Naive B cell (primary cell): ENCODE results near the gene BDH1. TPM values are rescaled to one million over a fixed set of nuclear protein-coding genes. Genes with fewer than 3 reads are reported as not detected.
A peak's percentile ranks its signal among the peaks of the same experiment; 100 is the strongest.

Experiments used
- ATAC-seq, 2 donors: fragments of 150-1000 bp; cut with Tn5 transposase; 2 replicates each; pipeline ENCODE4 v1.10.0; 2021; ENCODE audit warnings: low read depth in 2 of 2, mild to moderate bottlenecking in 2 of 2, moderate library complexity in 2 of 2
- DNase-seq: peaks from one replicate; pipeline ENCODE4 v3.0.0; 2022
- H3K27ac Mint-ChIP-seq, 6 donors: one replicate each; pipeline ENCODE4 v1.8.0; 2020 to 2022; ENCODE audit warnings: mild to moderate bottlenecking in 6 of 6, mixed read lengths in 6 of 6, moderate library complexity in 5 of 6, inconsistent platforms in 2 of 6
- H3K27me3 Mint-ChIP-seq, 3 donors: one replicate each; pipeline ENCODE4 v1.8.0; 2021 to 2022; ENCODE audit warnings: mixed read lengths in 3 of 3, mild to moderate bottlenecking in 1 of 3
- H3K36me3 Mint-ChIP-seq, 2 donors: one replicate each; pipeline ENCODE4 v1.8.0; 2020 to 2022; ENCODE audit warnings: mixed read lengths in 2 of 2, inconsistent platforms in 1 of 2, mild to moderate bottlenecking in 1 of 2
- H3K4me1 Mint-ChIP-seq, 3 donors: one replicate each; pipeline ENCODE4 v1.8.0; 2020 to 2022; ENCODE audit warnings: mixed read lengths in 3 of 3, inconsistent platforms in 1 of 3, mild to moderate bottlenecking in 1 of 3, moderate library complexity in 1 of 3
- H3K4me3 Mint-ChIP-seq, 8 donors: one replicate each; pipeline ENCODE4 v1.8.0; 2020 to 2022; ENCODE audit warnings: mild to moderate bottlenecking in 8 of 8, mixed read lengths in 8 of 8, moderate library complexity in 8 of 8, inconsistent platforms in 2 of 8
- H3K9me3 Mint-ChIP-seq, 7 donors: one replicate each; pipeline ENCODE4 v1.8.0; 2020 to 2022; ENCODE audit warnings: mixed read lengths in 7 of 7, mild to moderate bottlenecking in 5 of 7, inconsistent platforms in 2 of 7, moderate library complexity in 1 of 7
- polyA plus RNA-seq, 6 donors: library from polyadenylated mRNA; unstranded; fragments of 300-500 nt; fragmentation: Illumina TruSeq; gene quantifications; one replicate each; pipeline ENCODE4 v1.2.3, GENCODE V29; 2021; ENCODE audit warnings: low read depth in 6 of 6

Gene BDH1
- polyA plus RNA-seq, 6 donors from 2014 or later = 13.9 to 25.1 (median 20.3) TPM

- Mint-ChIP-seq H3K36me3 (no peaks in the 10 kb centered on the region), H3K27me3 (peaks cover 32 to 43% (median 34%) of the 10 kb centered on the region in 3 donors), H3K9me3 (peaks cover 0 to 2% (median 0%) of the 10 kb centered on the region in 7 donors), H3K4me3 (no peak overlapping the region), H3K27ac (no peak overlapping the region), H3K4me1 (no peaks in the 10 kb centered on the region)
- DNase-seq (no peak), ATAC-seq (no peak)
These were observed 89.0 kb downstream of the BDH1 start for GRCh38 chr3:197466586-197467399.

GRCh38 chr3:197465996-197466549, 89.7 kb downstream of the BDH1 start:
- Mint-ChIP-seq H3K27ac (no peak overlapping the region), H3K36me3 (no peaks in the 10 kb centered on the region), H3K9me3 (peaks cover 0 to 2% (median 0%) of the 10 kb centered on the region in 7 donors), H3K4me3 (no peak overlapping the region), H3K4me1 (no peaks in the 10 kb centered on the region), H3K27me3 (peaks cover 32 to 43% (median 33%) of the 10 kb centered on the region in 3 donors)
- no peak for ATAC-seq
- no peak for DNase-seq

- H3K4me3 Mint-ChIP-seq = no peak overlapping the region
- DNase-seq = no peak
- peaks cover 26 to 43% (median 32%) of the 10 kb centered on the region in 3 donors for H3K27me3 Mint-ChIP-seq
- H3K27ac Mint-ChIP-seq = no peak overlapping the region
- H3K9me3 Mint-ChIP-seq = peaks cover 0 to 2% (median 0%) of the 10 kb centered on the region in 7 donors
- no peaks in the 10 kb centered on the region for H3K4me1 Mint-ChIP-seq
- no peaks in the 10 kb centered on the region for H3K36me3 Mint-ChIP-seq
- ATAC-seq = no peak
These were observed 90.4 kb downstream of the BDH1 start for GRCh38 chr3:197465197-197465995.

- DNase-seq (no peak), ATAC-seq (no peak)
- H3K27ac Mint-ChIP-seq = no peak overlapping the region
- peaks cover 0 to 2% (median 0%) of the 10 kb centered on the region in 7 donors for H3K9me3 Mint-ChIP-seq
- H3K4me3 Mint-ChIP-seq = no peak overlapping the region
- H3K36me3 Mint-ChIP-seq = no peaks in the 10 kb centered on the region
- H3K4me1 Mint-ChIP-seq = no peaks in the 10 kb centered on the region
- peaks cover 24 to 43% (median 32%) of the 10 kb centered on the region in 3 donors for H3K27me3 Mint-ChIP-seq
These were observed 91.0 kb downstream of the BDH1 start for GRCh38 chr3:197464794-197465193.

- no peaks in the 10 kb centered on the region for H3K36me3 Mint-ChIP-seq
- ATAC-seq (no peak), DNase-seq (no peak)
- H3K27me3 Mint-ChIP-seq = peaks cover 12 to 33% (median 19%) of the 10 kb centered on the region in 3 donors
- H3K9me3 Mint-ChIP-seq = peaks cover 0 to 2% (median 0%) of the 10 kb centered on the region in 7 donors
- peaks cover 0 to 2% (median 0%) of the 10 kb centered on the region in 3 donors for H3K4me1 Mint-ChIP-seq
- H3K4me3 Mint-ChIP-seq = no peak overlapping the region
- no peak overlapping the region for H3K27ac Mint-ChIP-seq
These were observed 92.5 kb downstream of the BDH1 start for GRCh38 chr3:197463279-197463678.

- no peaks in the 10 kb centered on the region for H3K36me3 Mint-ChIP-seq
- peaks cover 12 to 28% (median 14%) of the 10 kb centered on the region in 3 donors for H3K27me3 Mint-ChIP-seq
- no peak overlapping the region for H3K27ac Mint-ChIP-seq
- DNase-seq = no peak
- ATAC-seq = no peak
- H3K9me3 Mint-ChIP-seq = peaks cover 0 to 2% (median 0%) of the 10 kb centered on the region in 7 donors
- peaks cover 0 to 4% (median 0%) of the 10 kb centered on the region in 3 donors for H3K4me1 Mint-ChIP-seq
- H3K4me3 Mint-ChIP-seq = peak overlapping the region in 1 of 8 donors; percentile 12
These were observed 93.0 kb downstream of the BDH1 start for GRCh38 chr3:197462808-197463207.

- H3K27ac Mint-ChIP-seq = no peak overlapping the region
- H3K9me3 Mint-ChIP-seq = peaks cover 0 to 2% (median 0%) of the 10 kb centered on the region in 7 donors
- ATAC-seq (no peak), DNase-seq (no peak)
- H3K36me3 Mint-ChIP-seq = no peaks in the 10 kb centered on the region
- peaks cover 4 to 13% (median 6%) of the 10 kb centered on the region in 3 donors for H3K27me3 Mint-ChIP-seq
- no peak overlapping the region for H3K4me3 Mint-ChIP-seq
- H3K4me1 Mint-ChIP-seq = peaks cover 8 to 15% (median 10%) of the 10 kb centered on the region in 3 donors
These were observed 95.1 kb downstream of the BDH1 start for GRCh38 chr3:197460639-197461038.

GRCh38 chr3:197460002-197460401, 95.8 kb downstream of the BDH1 start:
- peaks cover 13 to 19% (median 13%) of the 10 kb centered on the region in 3 donors for H3K4me1 Mint-ChIP-seq
- peak overlapping the region in 1 of 8 donors; percentile 66 for H3K4me3 Mint-ChIP-seq
- peaks cover 0 to 2% (median 0%) of the 10 kb centered on the region in 7 donors for H3K9me3 Mint-ChIP-seq
- DNase-seq = no peak
- ATAC-seq = no peak
- no peaks in the 10 kb centered on the region for H3K36me3 Mint-ChIP-seq
- H3K27ac Mint-ChIP-seq = no peak overlapping the region
- peaks cover 4 to 8% (median 6%) of the 10 kb centered on the region in 3 donors for H3K27me3 Mint-ChIP-seq

Other genes starting within 250 kb of the BDH1 start
- gene RUBCN, start 180.9 kb upstream of the BDH1 start, polyA plus RNA-seq = 10 to 100 TPM; 20.0 to 46.9 (median 24.8) TPM
- 10 to 100 TPM; 64.2 to 78.5 (median 68.8) TPM for gene FYTTD1, start 193.9 kb upstream of the BDH1 start, polyA plus RNA-seq
- 10 to 100 TPM; 10.2 to 26.0 (median 13.9) TPM for gene LRCH3, start 235.3 kb upstream of the BDH1 start, polyA plus RNA-seq